ENCODE results near the gene CORO6. TPM values are rescaled to one million over a fixed set of nuclear protein-coding genes. Genes with fewer than 3 reads are reported as not detected.

The CORO6 gene
- total and polyA plus RNA-seq, 2 of the 13 experiments (the other 11 are each of a cell fraction or from before 2014, with no cell fraction given), result 0.42 to 0.82 TPM

GRCh38 chr17:29565643-29566472 is 56.9 kb downstream of the CORO6 start (continued):
- TF ChIP-seq THAP7 (CRISPR knock-in tag; IDR thresholded peaks at IDR 0.05) (peak; percentile 82; the same call in 1 of the 2 replicates), HMGXB3 (CRISPR knock-in tag; IDR thresholded peaks at IDR 0.05; ENCODE audit: borderline replicate concordance) (no peak), DMTF1 (CRISPR knock-in tag; IDR thresholded peaks at IDR 0.05) (no peak), HOXA7 (CRISPR knock-in tag; IDR thresholded peaks at IDR 0.05) (no peak), CHD2 (IDR thresholded peaks at IDR 0.05; ENCODE audit: low read depth, low read length) (no peak), ESRRA (CRISPR knock-in tag; IDR thresholded peaks at IDR 0.05; ENCODE audit: low read depth) (0 out of 2 replicates have a peak, but pooled peaks have one; percentile 17), TOPORS (CRISPR knock-in tag; IDR thresholded peaks at IDR 0.05) (0 out of 2 replicates have a peak, but pooled peaks have one; percentile 31), BCL3 (CRISPR knock-in tag; IDR thresholded peaks at IDR 0.05) (peak; percentile 41; the same call in 1 of the 2 replicates), GMEB1 (CRISPR knock-in tag; IDR thresholded peaks at IDR 0.05; ENCODE audit: borderline replicate concordance) (peak; percentile 19; the same call in 1 of the 2 replicates), RNF2 (conservative IDR thresholded peaks at IDR 0.05; ENCODE audit: low read depth) (0 out of 2 replicates have a peak, but pooled peaks have one; percentile 14), BATF2 (CRISPR knock-in tag; IDR thresholded peaks at IDR 0.05) (no peak; the same call in 1 of the 2 replicates), HOXA9 (CRISPR knock-in tag; IDR thresholded peaks at IDR 0.05; ENCODE audit: borderline replicate concordance) (no peak), MTERF4 (CRISPR knock-in tag; IDR thresholded peaks at IDR 0.05) (0 out of 2 replicates have a peak, but pooled peaks have one; percentile 71), MEIS1 (CRISPR knock-in tag; IDR thresholded peaks at IDR 0.05; ENCODE audit: borderline replicate concordance) (no peak; the same call in 1 of the 2 replicates)
